LoVo (cell line): Measurements from ENCODE around the gene DCLK1.
"Not testable (repeated sequence)": the region's sequence is repeated elsewhere in the genome, so short reads cannot be mapped to it uniquely, and the experiment has no call there.

ENCODE experiments used
- DNase-seq: peaks from one replicate; pipeline ENCODE4 v3.0.0-alpha.2; 2016; ENCODE audit warnings: low spot score

DCLK1 gene

GRCh38 chr13:36130552-36131221 lies 495 bp downstream of the DCLK1 start:
- DNase-seq, result no peak

- DNase-seq, result no peak
Observed at GRCh38 chr13:36130193-36130551, 1.0 kb downstream of the DCLK1 start.

GRCh38 chr13:36129539-36129938 lies 1.6 kb downstream of the DCLK1 start:
- DNase-seq, result no peak

- DNase-seq, result no peak
Observed at GRCh38 chr13:36126491-36126890, 4.7 kb downstream of the DCLK1 start.

- no peak for DNase-seq
Observed at GRCh38 chr13:36125841-36126240, 5.3 kb downstream of the DCLK1 start.

GRCh38 chr13:36124236-36124822 lies 6.9 kb downstream of the DCLK1 start:
- DNase-seq, result no peak

- DNase-seq, result no peak
Observed at GRCh38 chr13:36115306-36115705, 15.9 kb downstream of the DCLK1 start.

- DNase-seq, result no peak
Observed at GRCh38 chr13:36114233-36114632, 16.9 kb downstream of the DCLK1 start.

GRCh38 chr13:36108954-36109353 lies 22.2 kb downstream of the DCLK1 start:
- no peak for DNase-seq

- DNase-seq, result no peak
Observed at GRCh38 chr13:36108342-36108741, 22.8 kb downstream of the DCLK1 start.

GRCh38 chr13:36107521-36107920 lies 23.7 kb downstream of the DCLK1 start:
- no peak for DNase-seq

- DNase-seq, result no peak
Observed at GRCh38 chr13:36105726-36106125, 25.5 kb downstream of the DCLK1 start.

GRCh38 chr13:36102721-36103120 lies 28.5 kb downstream of the DCLK1 start:
- no peak for DNase-seq

- DNase-seq, result not testable (repeated sequence)
Observed at GRCh38 chr13:36101907-36102306, 29.3 kb downstream of the DCLK1 start.

- DNase-seq, result no peak
Observed at GRCh38 chr13:36101157-36101556, 30.0 kb downstream of the DCLK1 start.

GRCh38 chr13:36098080-36098479 lies 33.1 kb downstream of the DCLK1 start:
- DNase-seq, result no peak

GRCh38 chr13:36096461-36097416 lies 34.4 kb downstream of the DCLK1 start:
- no peak for DNase-seq

- DNase-seq, result no peak
Observed at GRCh38 chr13:36094478-36094877, 36.7 kb downstream of the DCLK1 start.

GRCh38 chr13:36090592-36090991 lies 40.6 kb downstream of the DCLK1 start:
- DNase-seq, result no peak

GRCh38 chr13:36089130-36089647 lies 42.0 kb downstream of the DCLK1 start:
- DNase-seq, result no peak

- no peak for DNase-seq
Observed at GRCh38 chr13:36088463-36088862, 42.7 kb downstream of the DCLK1 start.

GRCh38 chr13:36088001-36088400 lies 43.2 kb downstream of the DCLK1 start:
- no peak for DNase-seq

- no peak for DNase-seq
Observed at GRCh38 chr13:36086117-36086516, 45.1 kb downstream of the DCLK1 start.
